NCI-H1436 treated with DMSO at 0.1 percent for 48 hours (cell line): ENCODE measurements around the gene PRIMA1.

Experiments used
- DNase-seq: peaks from one replicate; lab custom pipeline; 2025; lab: John Stamatoyannopoulos, UW

The PRIMA1 gene

GRCh38 chr14:93794756-93795155 is 6.5 kb upstream of the PRIMA1 start:
- DNase-seq, result no peak

GRCh38 chr14:93793555-93794324 is 5.5 kb upstream of the PRIMA1 start:
- DNase-seq, result no peak

- DNase-seq, result no peak
Observed at GRCh38 chr14:93792391-93792790, 4.1 kb upstream of the PRIMA1 start.

GRCh38 chr14:93790966-93791365 is 2.7 kb upstream of the PRIMA1 start:
- DNase-seq, result no peak

- DNase-seq, result no peak
Observed at GRCh38 chr14:93789228-93790130, 1.2 kb upstream of the PRIMA1 start.

- DNase-seq, result no peak
Observed at GRCh38 chr14:93788543-93789227, 400 bp upstream of the PRIMA1 start.

GRCh38 chr14:93787465-93788292 is 606 bp downstream of the PRIMA1 start:
- no peak for DNase-seq

GRCh38 chr14:93785423-93785822 is 2.9 kb downstream of the PRIMA1 start:
- no peak for DNase-seq

- no peak for DNase-seq
Observed at GRCh38 chr14:93784878-93785277, 3.4 kb downstream of the PRIMA1 start.

GRCh38 chr14:93780813-93781400 is 7.4 kb downstream of the PRIMA1 start:
- no peak for DNase-seq

- no peak for DNase-seq
Observed at GRCh38 chr14:93778856-93779629, 9.2 kb downstream of the PRIMA1 start.

- DNase-seq, result no peak
Observed at GRCh38 chr14:93778453-93778852, 9.8 kb downstream of the PRIMA1 start.

GRCh38 chr14:93775744-93776143 is 12.5 kb downstream of the PRIMA1 start:
- no peak for DNase-seq

GRCh38 chr14:93775158-93775557 is 13.1 kb downstream of the PRIMA1 start:
- DNase-seq, result no peak

GRCh38 chr14:93772263-93772662 is 16.0 kb downstream of the PRIMA1 start:
- no peak for DNase-seq

- DNase-seq, result no peak
Observed at GRCh38 chr14:93765970-93766369, 22.3 kb downstream of the PRIMA1 start.

- no peak for DNase-seq
Observed at GRCh38 chr14:93765155-93765554, 23.1 kb downstream of the PRIMA1 start.

- DNase-seq, result no peak
Observed at GRCh38 chr14:93764211-93764659, 24.1 kb downstream of the PRIMA1 start.

- DNase-seq, result no peak
Observed at GRCh38 chr14:93759719-93760307, 28.5 kb downstream of the PRIMA1 start.

GRCh38 chr14:93757206-93757605 is 31.1 kb downstream of the PRIMA1 start:
- no peak for DNase-seq
